Measurements from ENCODE around the gene VPS51.
"Not testable (repeated sequence)": the region's sequence is repeated elsewhere in the genome, so short reads cannot be mapped to it uniquely, and the experiment has no call there.

VPS51 gene

DNA sequence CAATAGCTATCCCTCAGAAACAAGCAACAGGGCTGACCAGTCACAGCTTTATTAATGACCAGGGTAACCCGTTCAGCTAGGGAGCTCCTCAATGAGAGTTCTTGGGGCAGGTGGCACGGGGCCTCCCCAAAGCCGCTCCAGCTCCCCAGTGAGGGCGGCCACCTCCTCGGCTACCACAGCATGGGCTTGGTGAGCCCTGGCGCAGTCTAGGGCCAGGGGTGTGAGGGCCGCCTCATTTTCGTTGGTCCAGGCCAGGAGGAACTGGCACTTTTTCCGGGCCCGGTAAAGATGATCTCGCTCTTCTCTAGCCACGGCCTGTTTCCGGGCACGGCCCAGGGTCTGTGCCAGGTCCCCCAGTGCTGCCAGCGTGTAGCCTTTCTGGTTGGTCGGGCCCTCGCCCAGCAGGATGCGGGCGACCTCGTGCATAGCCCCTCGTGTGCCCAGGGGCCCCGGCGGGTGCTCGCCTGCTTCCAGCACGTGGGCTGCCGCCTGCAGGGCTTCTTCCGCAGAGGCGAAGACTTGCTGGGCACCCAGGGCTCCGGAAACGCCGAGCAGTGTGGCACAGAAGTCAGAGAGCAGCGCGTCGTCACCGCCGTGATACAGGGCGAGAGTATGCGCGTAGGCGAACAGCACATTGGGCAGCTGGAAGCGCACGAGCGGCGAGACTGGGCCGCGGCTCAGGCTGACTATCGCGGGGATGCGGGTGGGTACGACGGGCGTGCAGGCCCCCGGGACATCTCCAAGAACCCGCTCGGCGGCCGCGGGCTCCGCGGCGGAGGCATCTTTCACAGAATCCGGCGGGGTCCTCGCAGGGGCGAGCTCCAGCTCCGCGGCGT is 20.6 kb downstream of the VPS51 start:
- no peak for TF ChIP-seq ZNF274 (IDR thresholded peaks at IDR 0.05; ENCODE audit: low read depth, low read length)
- peak overlapping the region; percentile 69 for H3K4me3 ChIP-seq (ENCODE audit: low read length)

DNA sequence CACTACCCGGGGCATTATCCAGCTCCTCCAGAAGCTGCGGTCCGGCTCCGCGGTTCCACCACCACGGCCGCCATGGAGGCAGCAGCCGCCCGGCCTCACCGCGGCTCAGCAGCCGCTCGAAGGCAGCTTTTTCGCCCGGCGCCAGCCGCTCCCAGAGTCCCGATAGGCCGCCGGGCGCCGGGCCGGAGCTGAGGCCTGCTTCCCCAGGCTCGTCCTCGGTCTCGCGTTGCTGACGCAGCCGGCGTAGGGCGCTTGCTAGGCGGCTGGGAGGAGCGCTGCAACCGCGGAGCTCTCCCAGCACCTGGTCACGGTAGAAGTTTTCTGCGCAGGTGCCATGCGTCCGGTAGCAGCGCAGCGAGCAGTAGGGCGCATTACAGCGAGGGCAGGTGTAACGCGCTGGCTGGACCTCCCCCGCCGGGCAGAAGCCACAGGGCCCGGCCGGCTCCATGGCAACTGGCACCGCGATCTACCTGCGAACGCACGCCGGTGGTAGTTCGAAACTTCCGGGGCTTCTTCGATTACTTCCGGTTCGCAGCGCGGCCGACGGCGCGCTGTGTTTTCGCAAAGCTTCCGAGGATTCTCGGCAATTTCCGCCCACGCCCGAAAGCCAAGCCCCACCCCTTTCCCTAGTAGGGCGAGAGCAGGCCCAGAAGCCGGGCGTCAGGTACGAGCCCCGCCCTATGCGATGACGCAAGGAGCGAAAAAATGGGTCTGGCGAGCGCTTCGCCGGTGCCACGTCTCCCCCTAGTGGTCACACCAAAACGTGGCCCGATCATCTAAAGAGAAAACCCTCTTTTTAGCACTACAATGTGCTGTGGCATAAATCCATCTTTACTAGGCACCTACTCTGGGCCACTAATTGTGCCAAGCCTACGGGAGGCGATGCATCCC is 21.4 kb downstream of the VPS51 start, which contains the start of gene ZNHIT2:
Gene ZNHIT2, minus strand, starts transcription at position 496 of the 891 bp plus-strand sequence. Its CDS starts 48 bp downstream, at position 448.
- peak within 1 kb of the TSS; percentile 69 for H3K4me3 ChIP-seq (ENCODE audit: low read length)
- no peak for TF ChIP-seq ZNF274 (IDR thresholded peaks at IDR 0.05; ENCODE audit: low read depth, low read length)

DNA sequence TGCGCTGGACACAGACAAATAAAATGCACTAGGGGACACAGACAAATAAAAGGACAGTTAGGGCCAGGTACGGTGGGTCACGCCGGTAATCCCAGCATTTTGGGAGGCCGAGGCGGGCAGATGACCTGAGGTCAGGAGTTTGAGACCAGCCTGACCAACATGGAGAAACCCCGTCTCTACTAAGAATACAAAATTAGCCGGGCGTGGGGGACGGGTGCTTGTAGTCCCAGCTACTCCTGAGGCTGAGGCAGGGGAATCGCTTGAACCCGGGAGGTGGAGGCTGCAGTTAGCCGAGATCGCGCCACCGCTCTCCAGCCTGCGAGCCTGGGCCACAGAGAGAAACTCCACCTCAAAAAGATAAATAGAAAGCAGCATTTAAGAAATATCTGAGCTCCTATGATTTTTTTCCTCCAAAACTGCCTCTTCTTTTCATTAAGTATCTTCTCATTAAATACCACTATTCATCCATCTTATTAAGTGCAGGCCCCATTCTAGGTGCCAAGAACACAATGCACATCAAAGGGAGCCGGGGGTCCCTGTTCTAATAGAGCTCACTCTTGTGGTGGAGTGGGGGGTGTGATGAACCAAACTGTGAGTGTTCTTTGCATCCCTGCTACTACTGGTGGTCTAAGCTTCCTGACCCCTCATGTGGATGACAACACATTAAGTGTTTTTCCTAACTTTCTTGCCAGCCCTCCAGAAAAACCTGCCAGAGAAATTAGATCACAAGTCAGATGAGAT is 22.3 kb downstream of the VPS51 start:
- TF ChIP-seq ZNF274 (IDR thresholded peaks at IDR 0.05; ENCODE audit: low read depth, low read length), result no peak
- no peak overlapping the region for H3K4me3 ChIP-seq (ENCODE audit: low read length)

DNA sequence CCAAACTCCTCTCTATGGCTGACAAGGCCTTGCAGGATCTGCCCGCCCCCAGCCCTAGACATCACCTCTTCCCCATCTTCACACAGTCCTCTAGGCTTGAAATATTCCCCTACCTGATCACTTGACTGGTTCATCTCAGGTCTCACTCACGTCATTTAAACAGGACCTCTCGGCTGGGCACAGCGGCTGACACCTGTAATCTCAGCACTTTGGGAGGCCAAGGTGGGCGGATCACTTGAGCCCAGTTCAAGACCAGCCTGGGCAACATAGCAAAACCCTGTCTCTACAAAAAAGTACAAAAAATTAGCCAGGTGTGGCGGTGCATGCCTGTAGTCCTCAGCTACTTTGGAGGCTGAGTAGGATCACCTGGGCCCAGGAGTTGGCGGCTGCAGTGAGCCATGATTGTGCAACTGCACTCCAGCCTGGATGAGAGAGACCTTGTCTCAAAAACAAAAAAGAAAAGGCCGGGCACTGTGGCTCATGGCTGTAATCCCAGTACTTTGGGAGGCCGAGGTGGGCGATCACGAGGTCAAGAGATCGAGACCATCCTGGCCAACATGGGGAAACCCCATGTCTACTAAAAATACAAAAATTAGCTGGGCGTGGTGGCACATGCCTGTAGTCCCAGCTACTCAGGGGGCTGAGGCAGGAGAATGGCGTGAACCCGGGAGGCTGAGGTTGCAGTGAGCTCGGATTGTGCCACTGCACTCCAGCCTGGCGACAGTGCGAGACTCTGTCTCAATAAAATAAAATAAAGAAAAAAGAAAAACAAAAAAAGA is 23.1 kb downstream of the VPS51 start:
- H3K4me3 ChIP-seq (ENCODE audit: low read length), result not testable (repeated sequence)

DNA sequence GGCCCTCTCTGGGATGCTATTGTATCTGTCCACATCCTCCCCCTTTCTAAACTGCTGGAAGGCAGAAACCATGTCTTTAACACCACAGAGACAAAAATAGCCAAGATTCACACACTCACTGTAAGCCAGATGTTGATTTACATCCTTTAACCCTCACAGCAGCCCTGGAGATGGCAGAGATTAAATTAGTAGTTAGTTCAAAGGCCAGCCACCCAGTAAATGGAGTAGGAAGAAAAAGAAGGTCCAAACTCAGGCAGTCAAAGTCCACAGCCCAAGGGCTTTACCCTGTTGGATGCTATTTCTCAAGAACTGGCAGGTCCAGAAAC is 23.6 kb downstream of the VPS51 start:
- no peak for TF ChIP-seq ZNF274 (IDR thresholded peaks at IDR 0.05; ENCODE audit: low read depth, low read length)
- no peak overlapping the region for H3K4me3 ChIP-seq (ENCODE audit: low read length)

DNA sequence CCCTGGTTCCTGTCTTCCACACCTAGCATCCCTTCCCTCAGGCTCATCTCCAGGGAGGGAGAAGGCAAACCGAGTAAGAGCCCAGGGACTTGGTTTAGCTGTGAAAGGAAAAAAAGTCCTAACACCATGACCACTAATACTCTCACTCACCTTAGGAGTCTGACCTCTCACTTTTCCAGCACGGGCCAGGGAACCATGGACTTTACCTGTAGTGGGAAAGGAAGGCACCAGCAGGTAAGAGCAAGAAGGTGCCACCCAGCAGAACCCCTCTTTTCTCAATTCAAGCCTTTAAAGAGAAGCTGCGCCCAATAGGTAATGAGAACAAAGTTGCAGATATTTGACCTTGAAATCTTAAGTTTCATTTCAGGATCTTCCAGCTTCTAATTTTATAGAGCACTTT is 24.8 kb downstream of the VPS51 start:
- TF ChIP-seq ZNF274 (IDR thresholded peaks at IDR 0.05; ENCODE audit: low read depth, low read length), result no peak
- peak overlapping the region; percentile 76 for H3K4me3 ChIP-seq (ENCODE audit: low read length)

DNA sequence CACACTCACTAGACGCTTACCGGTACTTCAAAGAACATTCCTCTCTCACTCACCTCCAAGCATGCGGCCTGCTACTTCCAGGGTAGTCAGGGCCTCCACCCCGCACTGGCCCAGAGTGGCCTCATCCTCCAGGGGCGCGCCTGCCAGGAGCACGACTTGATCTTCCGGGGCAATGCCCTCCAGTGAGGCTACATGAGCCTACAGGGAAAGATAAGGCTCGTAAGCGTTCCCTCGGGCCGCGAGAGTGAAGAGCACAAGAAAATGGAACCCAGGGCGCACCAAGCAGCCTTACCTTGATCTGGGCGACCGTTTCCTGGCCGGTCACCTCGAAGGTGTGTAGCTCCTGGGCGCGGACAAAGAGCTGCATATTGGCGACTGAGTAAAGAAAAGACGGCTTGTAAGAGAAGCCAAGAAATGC is 25.4 kb downstream of the VPS51 start:
- TF ChIP-seq ZNF274 (IDR thresholded peaks at IDR 0.05; ENCODE audit: low read depth, low read length), result no peak
- peak overlapping the region; percentile 76 for H3K4me3 ChIP-seq (ENCODE audit: low read length)

DNA sequence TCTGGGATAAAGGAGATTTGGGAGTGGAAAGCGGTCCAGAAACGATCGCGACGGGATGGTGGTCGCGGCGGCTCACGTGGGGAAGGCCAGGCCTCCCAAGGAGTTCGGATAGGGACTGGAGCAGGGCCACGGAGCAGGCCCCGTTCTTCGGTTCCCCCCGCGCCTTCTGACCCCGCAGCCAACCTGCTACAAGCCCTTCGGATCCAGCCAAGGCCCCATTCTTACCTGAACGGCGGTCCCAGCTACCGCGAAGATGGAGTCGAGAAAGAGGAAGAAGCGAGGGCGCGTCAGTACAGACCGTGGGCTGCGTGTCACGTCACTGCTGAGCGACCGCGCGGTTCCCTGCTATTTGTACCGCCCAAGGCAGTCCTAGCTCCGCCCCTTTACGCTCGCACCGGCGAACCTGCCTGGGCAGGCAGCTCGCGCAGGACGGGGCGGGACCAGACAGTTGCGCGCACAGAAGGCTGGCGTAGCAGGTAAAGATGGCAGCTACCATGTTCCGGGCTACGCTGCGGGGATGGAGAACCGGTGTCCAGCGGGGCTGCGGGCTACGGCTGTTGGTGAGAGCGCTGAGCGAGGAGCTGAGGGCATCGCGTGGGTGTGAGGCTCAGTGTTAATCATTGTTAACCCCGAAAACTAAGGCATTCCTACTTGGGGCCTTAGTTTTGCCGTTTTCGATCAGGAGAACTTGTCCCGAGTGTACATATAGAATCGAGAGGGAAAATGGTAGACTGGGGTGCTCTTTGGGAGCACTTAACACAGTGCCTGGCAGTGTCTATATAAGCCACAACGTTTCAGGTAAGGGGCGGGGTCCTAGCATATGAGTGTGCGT is 26.1 kb downstream of the VPS51 start, which contains the start of the genes FAU and MRPL49:
Gene FAU, minus strand, starts transcription at position 270 of the 832 bp plus-strand sequence. CDS start 321 bp downstream, outside the sequence.
Gene MRPL49, plus strand, starts transcription at position 457 of the 832 bp plus-strand sequence. Its CDS starts 26 bp downstream, at position 483.
- no peak for TF ChIP-seq ZNF274 (IDR thresholded peaks at IDR 0.05; ENCODE audit: low read depth, low read length)
- H3K4me3 ChIP-seq (ENCODE audit: low read length), result peak within 1 kb of the TSS; percentile 76

DNA sequence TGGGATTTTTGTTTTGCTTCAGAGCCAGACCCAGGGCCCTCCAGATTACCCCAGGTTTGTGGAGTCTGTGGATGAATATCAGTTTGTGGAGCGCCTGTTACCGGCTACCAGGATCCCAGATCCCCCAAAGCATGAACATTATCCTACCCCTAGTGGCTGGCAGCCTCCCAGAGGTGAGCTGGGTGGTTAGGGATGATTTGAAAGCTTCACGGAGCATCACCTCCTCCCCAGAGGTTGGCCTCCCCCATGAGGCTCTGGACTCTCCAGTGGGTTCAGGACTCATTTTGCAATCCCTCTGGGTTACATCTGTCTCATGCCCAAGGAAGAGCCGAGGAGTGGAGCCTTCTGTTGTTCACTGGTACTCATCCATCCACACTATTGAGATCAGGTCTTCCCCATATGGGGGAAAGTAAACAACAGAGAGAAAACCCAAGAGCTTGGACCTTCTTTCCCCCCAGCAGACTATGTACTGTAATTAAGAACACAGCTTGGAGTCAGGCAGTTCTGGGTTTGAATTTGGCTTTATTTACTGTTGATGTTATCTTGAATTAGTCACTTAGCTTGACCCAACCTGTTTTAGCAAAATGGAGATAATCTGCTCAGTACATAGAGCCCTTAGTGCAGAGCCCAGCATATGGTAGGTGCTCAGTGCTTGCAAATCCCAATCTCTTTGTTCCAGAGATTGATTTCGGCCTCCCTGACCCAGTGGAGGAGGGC is 28.6 kb downstream of the VPS51 start:
- no peak overlapping the region for H3K4me3 ChIP-seq (ENCODE audit: low read length)
- TF ChIP-seq ZNF274 (IDR thresholded peaks at IDR 0.05; ENCODE audit: low read depth, low read length), result no peak

DNA sequence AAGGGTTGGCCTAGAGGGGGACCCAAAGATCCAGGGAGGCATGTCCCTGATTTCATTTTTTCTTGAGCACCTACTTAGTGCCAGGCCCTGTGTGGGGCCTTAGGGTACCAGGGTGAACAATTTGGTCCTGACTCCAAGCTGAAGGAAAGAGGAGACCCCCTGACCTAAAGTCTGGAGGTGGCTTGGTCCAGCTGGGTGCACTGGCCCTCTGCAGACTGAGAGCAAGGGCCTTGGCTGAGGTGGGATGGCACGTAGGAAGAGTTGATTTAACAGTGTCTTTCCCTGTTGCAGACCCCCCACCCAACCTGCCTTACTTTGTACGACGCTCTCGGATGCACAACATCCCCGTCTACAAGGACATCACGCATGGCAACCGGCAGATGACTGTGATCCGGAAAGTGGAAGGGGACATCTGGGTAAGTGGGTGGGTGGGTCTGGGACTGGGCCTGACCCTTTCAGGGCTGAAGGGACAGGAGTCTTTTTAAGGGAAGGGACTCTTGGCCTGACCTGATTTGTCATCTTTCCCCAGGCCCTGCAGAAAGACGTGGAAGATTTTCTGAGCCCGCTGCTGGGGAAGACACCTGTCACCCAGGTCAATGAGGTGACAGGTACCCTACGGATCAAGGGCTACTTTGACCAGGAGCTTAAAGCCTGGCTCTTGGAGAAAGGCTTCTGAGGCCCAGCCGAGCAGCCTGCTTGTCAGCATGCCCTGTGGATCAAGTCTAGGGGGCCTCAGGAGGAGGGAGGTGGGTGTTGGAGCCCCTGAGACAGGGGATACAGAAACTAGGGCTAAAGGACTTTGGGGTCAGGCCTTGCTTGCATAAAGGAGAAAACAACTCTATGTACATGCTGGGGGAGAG is 29.4 kb downstream of the VPS51 start:
- no peak for TF ChIP-seq ZNF274 (IDR thresholded peaks at IDR 0.05; ENCODE audit: low read depth, low read length)

DNA sequence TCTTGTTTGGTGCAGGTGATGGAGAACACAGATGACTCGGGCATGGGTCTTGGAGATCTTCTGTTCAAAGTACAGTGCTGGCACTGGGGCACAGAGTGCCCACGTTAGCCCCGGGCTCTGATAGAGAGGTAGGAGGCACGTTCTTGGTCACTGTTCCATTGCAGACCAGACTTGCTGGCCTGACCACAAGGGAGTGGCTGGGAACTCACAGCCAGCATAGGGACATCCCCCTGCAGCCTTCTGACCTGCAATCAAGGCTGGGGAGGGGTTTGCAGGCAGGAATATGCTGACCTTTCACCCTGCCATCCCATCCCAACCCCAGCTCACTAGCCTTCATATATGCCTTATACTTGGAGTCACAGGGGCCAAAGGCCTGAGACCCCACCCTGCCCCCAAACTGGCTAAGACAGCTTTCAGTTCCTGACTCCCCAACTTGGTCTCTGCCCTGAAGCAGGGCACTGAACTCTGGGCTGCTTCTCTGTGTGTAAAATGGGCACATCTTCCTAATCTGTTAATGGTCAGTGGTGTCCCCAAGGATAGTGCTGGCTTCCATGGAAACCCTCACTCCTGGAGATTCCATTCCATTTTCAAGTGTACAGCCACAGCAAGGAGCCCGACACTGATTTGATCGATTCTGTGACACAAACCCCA is 30.7 kb downstream of the VPS51 start:
- no peak for TF ChIP-seq ZNF274 (IDR thresholded peaks at IDR 0.05; ENCODE audit: low read depth, low read length)
- no peak overlapping the region for H3K4me3 ChIP-seq (ENCODE audit: low read length)

More for the DNA sequence above, 29.4 kb downstream of the VPS51 start:
- H3K4me3 ChIP-seq (ENCODE audit: low read length), result no peak overlapping the region

All from GM08714 (cell line).